NCI-H345 (cell line): Measurements from ENCODE around the gene SPTBN4.

Experiments
- DNase-seq: peaks from one replicate; lab custom pipeline; 2025; lab: John Stamatoyannopoulos, UW

The SPTBN4 gene

GRCh38 chr19:40565910-40566495 lies 99.2 kb downstream of the SPTBN4 start:
- DNase-seq, result no peak

GRCh38 chr19:40567040-40567749 lies 100.4 kb downstream of the SPTBN4 start:
- DNase-seq, result no peak

GRCh38 chr19:40567750-40568494 lies 101.1 kb downstream of the SPTBN4 start:
- no peak for DNase-seq

- DNase-seq, result peak; percentile 100
Observed at GRCh38 chr19:40570313-40571004, 103.7 kb downstream of the SPTBN4 start.

- DNase-seq, result no peak
Observed at GRCh38 chr19:40571005-40571318, 104.2 kb downstream of the SPTBN4 start.

- no peak for DNase-seq
Observed at GRCh38 chr19:40571831-40572495, 105.2 kb downstream of the SPTBN4 start.

- no peak for DNase-seq
Observed at GRCh38 chr19:40575326-40575725, 108.5 kb downstream of the SPTBN4 start.

- DNase-seq, result peak; percentile 76
Observed at GRCh38 chr19:40576151-40576584, 109.4 kb downstream of the SPTBN4 start.

- peak; percentile 100 for DNase-seq
Observed at GRCh38 chr19:40576585-40577451, 110.0 kb downstream of the SPTBN4 start, which contains the start of gene SHKBP1. SHKBP1 (plus strand) TSS chr19:40576873; CDS start chr19:40576900, 27 bp downstream.

- DNase-seq, result peak; percentile 64
Observed at GRCh38 chr19:40578442-40578908, 111.7 kb downstream of the SPTBN4 start.

- no peak for DNase-seq
Observed at GRCh38 chr19:40580619-40581018, 113.8 kb downstream of the SPTBN4 start.

- no peak for DNase-seq
Observed at GRCh38 chr19:40581531-40581930, 114.7 kb downstream of the SPTBN4 start.

GRCh38 chr19:40582467-40582866 lies 115.7 kb downstream of the SPTBN4 start:
- no peak for DNase-seq

GRCh38 chr19:40583283-40583682 lies 116.5 kb downstream of the SPTBN4 start:
- DNase-seq, result no peak

- no peak for DNase-seq
Observed at GRCh38 chr19:40584007-40584406, 117.2 kb downstream of the SPTBN4 start.

- DNase-seq, result no peak
Observed at GRCh38 chr19:40585241-40585981, 118.6 kb downstream of the SPTBN4 start.

GRCh38 chr19:40585982-40586422 lies 119.2 kb downstream of the SPTBN4 start:
- DNase-seq, result no peak

GRCh38 chr19:40586611-40587010 lies 119.8 kb downstream of the SPTBN4 start:
- DNase-seq, result no peak

- DNase-seq, result no peak
Observed at GRCh38 chr19:40588110-40588854, 121.5 kb downstream of the SPTBN4 start.
